Stimulated activated CD4-positive, alpha-beta T cell treated with anti-CD3 and anti-CD28 coated beads, Interleukin-1b, Interleukin-23, amount 100 ng/mL, for 48 hours (primary cell): ENCODE measurements around the gene PPP1R14C.

Experiments used
- DNase-seq: peaks from one replicate; pipeline ENCODE4 v3.0.0-alpha.2; 2020

Gene PPP1R14C

DNA sequence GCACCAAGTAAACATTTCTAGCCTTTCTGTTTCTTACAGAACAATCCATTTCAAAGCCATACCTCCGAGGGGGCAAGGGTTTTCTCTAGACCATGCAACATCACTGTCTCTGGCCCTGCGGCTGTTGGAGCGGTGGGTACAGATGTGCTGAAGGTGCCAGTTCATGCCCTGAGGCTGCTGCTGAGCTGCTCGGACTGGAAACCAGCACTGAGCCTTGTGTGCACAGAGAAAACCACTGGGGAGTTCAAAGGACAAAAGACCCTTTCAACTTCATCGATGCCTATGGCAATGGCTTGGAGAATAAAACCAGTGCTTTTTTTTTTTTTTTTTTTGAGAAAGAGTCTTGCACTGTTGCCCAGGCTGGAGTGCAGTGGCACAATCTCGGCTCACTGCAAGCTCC is 132.6 kb downstream of the PPP1R14C start:
- no peak for DNase-seq

DNA sequence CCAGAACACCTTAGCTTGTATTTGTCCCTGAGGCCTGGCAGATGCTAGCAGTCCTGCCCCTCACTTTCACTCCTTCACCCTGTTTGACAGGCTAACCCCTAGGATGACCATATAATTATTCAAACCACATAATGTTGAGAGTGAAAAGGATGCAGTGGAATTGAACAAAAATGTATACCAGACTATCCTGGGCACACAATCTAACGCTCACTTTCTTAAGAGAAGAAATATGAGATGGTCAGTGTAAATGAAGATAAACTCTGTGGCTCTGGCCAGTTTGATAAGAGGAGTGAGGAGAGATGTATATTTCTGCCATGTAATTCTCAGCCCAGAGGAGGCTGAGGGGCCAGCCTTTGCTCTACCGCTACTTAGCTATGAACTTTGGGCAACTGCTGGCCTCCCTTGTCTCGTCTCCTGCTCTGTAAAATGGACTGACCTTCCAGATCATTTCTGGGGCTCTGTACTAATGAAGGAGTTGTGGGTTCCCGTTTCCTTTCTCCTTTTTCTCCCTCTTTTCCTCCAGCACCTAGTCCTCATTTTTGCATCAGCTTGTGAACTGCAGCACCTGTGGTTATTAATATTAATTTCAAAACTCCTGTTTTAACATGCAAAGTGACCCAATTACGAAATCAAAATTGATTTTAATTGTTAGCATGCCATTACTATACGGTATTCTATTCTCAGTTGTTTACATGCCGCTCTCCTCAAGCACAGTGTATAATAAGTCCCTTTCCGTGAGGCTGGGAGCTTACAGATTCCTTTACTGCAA is 133.5 kb downstream of the PPP1R14C start:
- no peak for DNase-seq

DNA sequence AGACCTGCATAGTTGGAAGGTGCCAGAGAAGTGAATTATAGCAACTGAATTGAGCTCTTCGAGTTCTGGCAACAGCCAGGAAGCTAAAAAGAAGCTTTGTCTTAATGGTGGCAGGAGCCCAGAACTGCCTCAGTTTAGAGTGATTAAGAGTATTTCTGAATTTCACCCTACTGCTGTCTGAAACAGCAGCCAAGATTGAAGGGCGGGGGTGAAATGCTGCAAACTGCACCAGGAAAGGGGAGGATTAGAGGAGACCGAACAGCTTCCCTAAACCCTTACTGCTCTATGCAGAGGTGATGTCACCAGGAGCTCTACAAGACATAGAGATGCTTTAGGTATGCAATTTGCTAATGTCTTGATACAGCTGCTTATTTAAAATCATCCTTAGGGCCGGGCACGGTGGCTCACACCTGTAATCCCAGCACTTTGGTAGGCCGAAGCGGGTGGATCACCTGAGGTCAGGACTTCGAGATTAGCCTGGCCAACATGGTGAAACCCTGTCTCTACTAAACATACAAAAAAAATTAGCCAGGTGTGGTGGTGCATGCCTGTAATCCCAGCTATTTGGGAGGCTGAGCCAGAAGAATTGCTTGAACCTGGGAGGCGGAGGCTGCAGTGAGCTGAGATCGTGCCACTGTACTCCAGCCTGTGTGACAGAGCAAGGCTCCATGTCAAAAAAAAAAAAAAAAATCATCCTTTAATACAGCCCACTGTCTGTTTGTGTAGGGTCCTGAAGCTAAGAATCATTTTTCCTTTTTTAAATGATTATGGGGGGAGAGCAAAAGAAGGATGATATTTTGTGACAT is 134.3 kb downstream of the PPP1R14C start:
- DNase-seq, result no peak

DNA sequence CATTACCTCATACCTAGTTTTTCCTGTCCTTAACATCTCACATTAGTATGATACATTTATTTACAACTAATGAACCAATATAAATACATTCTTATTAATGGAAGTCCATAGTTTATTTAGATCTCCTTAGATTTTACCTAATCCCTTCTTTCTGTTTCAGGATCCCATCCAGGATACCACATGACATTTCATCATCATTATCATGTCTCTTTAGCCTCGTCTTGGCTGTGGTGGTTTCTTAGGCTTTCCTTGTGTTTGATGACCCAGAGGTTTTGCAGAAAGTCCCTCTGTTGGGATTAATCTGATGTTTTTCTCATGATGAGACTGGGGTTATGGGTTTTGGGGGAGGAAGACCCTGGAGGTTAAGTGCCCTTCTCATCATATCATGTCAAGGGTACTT is 136.7 kb downstream of the PPP1R14C start:
- DNase-seq, result no peak

DNA sequence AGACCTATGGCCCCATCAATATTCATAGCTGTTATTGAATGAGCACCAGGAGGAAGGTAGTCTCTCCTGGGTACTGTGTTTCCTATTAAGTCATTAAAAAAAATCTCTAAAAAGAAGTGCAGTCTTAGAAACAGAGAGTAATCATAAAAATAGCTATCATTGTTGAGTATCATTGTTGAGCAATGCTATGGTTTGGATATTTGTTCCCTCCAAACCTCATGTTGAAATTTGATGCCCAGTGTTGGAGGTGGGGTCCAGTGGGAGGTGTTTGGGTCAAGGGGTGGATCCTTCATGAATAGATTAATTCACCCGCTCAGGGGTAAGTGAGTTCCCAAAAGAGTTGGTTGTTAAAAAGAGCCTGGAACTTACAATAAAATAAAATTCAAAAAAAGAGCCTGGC is 137.9 kb downstream of the PPP1R14C start:
- DNase-seq, result no peak

DNA sequence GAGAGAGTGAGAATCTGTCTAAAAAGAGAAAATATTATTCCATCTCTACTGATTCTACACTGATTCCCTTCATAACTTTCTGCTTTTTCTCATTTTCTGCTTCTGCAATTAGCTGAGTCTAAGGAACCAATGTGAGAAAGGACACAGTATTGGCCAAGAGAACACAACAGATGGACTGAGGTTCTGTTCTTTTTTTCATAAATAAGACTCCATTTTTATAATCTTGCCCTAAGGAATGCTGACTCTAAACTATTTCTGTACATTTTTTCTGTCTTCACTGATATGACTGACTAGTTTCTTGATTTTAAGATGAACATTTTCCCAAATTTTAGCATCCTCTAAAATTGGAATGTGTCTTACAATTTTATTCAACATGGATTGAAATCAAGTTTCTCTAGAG is 138.9 kb downstream of the PPP1R14C start:
- no peak for DNase-seq

DNA sequence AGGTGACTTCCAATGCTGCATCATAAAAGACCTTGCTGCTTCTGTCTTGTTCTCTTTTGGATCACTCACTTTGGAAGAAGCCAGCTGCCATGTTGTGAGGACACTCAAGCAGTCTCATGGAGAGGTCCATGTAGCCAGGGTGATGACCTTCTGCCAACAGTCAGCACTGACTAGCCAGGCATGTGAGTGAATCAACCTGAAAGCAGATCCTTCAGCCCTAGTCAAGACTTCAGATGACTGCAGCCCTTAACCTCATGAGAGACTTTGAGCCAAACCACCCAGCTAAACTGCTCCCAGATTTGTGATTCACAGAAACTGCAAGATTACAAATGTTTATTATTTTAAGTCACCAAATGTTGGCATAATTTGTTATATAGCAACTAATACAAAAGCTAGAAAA is 140.0 kb downstream of the PPP1R14C start:
- no peak for DNase-seq

DNA sequence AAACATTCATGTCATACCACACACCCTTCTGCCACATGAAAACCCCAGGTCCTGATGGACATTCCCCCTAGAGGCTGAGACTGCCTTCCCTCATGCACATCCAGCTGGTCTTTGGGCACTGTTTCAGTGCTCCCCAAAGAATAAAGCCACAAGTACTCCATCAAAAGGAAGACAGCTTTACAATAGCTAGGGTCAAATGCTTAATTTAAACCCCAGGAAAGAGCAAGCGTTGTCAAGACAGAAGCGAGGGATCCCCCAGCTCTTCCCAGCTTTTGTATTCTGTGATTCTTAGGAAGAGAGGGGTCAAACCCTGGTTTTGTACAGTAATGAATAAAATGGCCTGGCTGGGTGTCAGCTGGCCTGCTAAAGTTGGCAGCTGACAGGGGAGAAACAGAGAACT is 143.6 kb downstream of the PPP1R14C start:
- DNase-seq, result no peak

DNA sequence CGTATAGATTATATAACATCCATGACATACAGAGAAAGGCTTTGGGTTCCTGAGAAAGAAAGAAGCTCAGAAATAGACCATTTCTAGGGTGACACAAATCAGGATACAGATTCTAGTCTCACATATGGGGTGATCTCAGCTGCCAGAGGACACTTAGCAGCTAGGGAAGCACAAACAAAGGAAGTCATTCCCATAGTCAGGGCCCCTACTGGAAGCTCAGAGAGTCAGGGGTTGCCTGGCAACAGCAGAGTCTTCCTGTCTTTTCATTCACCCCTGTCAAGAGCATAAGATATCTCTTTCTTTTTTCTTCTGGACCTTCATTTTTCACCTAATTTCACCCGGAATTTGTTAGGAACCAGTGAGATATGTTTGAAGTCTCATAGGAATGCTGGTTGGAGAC is 144.1 kb downstream of the PPP1R14C start:
- DNase-seq, result no peak

DNA sequence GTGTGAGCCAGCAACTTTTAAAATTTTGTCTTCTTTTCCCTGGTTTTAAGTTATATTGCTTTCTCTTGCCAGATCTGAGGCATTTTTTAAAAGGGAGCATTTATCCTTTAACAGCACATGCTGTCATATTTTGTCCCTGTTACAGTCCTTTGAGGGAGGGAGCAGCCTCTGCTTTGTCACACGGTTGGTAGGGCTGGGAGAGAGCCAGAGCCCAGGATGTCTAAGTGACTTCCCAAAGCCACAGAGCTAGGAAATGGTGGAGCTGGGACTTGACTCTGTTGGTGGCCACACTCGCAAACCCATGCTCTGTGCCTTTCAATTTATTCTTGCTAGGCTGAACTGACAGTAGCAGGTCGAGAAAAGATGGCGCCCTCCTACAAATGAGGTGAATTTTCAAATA is 145.6 kb downstream of the PPP1R14C start:
- DNase-seq, result no peak

DNA sequence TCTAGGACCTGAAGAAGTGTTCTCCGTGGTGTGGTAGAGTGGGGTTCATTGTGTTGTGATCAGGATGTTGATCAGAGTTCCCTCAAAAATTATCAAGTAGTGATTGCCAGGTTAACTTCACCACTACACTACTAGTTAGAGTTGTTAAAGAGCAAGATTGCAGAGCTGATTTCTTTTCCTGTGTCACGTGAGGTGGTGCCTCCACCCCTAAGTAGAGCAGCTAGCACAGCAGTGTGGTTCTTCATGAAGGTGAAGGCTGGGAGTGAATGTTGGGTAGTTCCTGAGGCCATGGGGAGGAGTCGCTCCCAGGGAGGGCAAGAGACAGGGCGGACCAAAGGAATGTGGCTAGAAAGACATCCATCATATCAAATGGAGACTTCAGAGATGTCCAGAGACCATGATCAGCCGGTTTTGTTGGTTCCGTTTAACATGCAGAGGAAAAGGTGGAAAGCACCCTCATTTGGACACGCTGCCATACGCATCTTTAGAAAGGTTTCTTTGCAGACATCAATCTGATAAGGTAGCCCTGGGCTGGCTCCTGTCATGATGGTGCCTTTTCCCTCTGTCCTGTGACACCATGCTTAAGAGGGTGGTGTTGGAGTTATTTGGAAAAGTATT is 146.7 kb downstream of the PPP1R14C start:
- DNase-seq, result no peak

DNA sequence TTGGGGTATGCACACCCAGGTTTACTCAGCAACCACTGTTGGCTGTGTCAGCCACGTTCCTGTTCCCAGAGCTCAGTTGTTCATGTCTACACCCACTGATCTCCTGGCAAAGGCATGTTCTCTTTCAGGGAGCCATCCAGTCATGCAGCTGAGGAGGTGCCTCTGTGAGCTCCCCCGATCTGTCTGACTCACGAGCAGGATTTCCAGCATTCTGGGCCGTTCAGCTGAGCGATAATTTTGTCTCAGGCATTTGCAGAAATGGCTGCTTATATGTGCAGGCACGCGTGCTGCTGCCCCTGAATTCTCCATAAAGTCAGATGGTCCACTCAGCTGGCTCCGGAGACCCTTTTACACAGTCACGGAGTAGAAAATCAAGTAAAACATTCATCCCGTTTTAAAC is 147.6 kb downstream of the PPP1R14C start:
- no peak for DNase-seq

DNA sequence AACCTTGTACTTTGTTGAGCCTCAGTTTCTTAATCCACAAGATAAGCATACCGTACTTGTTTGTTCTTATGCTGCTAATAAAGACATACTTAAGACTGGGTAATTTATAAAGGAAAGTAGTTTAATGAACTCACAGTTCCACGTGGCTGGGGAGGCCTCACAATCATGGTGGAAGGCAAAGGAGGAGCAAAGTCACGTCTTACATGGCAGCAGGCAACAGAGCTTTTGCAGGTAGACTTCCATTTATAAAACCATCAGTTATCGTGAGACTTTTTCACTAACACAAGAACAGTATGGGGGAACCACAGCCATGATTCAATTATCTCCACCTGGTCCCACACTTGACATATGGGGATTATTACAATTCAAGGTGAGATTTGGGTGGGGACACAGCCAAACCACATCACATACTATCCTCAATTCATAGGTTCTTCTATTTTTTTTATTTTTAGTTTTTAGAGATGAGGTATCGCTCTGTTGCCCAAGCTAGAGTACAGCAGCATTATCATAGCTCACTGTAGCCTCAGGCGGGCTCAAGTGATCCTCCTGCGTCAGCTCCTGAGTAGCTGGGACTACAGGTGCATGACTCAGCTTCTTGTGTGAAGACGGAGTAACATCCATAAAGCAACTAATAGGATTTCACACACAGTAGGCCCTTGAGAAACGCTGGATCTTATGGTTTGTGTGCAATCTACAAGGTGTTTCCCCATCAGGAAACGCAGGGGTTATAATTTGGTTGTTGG is 149.3 kb downstream of the PPP1R14C start:
- no peak for DNase-seq

DNA sequence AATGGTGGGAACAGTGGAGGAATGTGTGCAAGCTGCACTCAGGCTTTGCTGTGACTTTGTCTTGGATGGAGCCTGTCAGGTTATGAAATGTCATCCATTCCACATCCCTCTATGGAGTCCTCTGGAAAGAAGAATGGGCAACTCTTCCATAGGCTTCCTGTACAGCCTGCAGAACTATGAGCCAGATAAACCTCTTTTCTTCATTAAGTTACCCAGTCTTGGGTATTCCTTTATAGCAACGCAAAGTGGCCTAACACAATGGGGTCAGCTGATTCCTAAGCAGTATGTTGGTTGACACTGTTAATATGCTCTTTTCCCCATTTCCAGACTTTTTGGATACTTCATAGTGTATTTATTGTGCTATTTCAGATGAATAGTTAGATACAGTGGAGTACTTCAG is 150.2 kb downstream of the PPP1R14C start:
- DNase-seq, result no peak

DNA sequence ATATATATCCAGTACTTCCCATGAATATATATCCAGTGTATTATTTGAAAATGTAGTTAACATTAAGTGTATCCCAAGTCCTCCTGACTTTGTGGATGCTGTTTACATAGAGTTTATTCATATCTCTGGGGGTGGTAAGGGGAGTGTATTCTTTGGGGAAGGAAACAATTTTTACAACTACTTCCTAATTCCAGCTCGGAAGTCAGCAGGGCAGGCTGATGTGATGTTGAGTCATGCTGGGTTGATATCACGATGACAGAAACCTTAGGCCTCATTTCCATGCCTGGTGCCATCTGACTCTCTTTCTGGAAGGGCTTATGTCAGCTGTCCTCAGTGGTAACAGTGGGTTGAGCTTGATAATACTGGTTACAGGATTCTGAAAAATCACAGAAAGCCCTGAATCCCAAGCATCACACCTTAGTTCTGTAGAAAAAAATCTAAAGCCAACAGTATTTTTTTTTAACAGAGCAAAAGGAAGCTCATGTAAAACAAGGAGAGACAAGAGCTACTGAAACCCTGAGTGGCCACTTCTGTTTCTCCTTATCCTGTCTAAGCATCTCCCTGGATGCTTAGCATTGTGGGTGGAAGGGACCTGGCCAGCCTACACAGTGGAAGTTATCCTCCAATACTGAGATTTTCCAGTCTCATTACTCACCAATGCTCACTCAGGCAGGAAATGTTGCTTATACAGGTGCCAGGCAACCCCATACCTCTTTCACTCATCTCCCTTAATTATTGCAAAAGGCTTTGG is 150.8 kb downstream of the PPP1R14C start:
- DNase-seq, result no peak

DNA sequence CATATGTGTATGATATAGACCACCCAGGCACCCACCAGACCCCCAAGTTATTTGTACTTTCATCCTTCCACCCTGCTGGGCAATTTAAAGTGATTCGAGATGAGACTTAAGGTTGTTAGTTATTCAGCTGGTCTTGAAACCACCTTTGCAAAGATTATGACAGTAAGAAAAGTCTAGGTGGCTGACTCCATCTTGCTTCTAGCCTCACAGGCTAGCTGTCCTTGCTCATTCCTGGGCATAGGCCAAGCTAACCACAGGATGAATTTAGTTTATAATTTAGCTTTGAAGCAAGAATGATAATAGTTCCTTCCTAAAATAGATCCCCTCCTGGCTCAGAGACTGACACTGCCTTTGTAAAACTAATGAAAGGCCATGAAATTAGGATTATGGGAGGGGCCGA is 154.0 kb downstream of the PPP1R14C start:
- no peak for DNase-seq

DNA sequence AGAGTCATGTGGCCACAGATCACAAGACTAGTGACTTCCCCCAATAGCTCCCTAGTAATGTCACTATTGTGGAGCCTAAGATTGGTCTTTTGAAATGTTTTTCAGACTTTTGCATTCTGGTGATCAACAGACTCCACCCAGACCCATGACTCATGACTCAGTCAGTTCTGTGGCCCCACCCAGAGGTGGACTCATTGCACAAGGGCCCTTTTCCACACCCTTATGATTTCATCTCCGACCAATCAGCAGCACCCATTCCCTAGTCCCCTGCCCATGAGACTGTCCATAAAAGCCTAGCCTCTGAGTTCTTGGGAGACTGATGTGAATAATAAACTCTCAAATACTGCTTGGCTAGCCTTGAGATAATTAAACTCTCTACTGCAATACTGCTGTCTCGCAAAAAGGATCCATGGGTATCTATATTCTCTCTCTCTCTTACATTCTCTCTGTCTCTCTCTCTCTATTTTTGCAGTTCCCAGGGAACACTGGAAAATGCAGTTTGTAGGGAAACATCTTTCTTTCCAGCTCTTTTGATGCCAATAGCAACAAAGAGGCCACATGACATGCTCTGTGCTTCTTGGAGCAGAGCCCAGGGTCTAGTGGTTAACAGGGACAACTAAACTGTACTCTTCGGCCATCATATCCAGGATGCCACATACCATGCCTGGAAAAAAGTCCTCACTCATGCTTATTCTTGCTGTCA is 154.6 kb downstream of the PPP1R14C start:
- no peak for DNase-seq

DNA sequence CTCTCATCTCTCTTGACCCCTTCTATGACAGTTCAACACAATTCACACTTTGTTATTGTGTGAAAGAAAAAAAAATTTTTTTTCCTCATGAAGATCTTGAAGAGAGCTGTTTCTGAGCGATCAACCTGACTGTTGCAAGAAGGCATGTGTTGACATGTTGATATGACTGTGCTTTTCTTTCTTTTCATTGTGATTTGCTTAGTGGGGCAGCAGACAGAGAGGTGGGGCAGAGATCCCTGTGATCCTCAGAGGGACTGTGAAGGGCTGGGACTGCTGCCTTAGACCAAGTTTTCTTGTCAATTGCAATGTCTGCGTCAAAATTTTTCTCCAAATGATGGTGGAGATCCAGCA is 155.2 kb downstream of the PPP1R14C start:
- DNase-seq, result no peak

DNA sequence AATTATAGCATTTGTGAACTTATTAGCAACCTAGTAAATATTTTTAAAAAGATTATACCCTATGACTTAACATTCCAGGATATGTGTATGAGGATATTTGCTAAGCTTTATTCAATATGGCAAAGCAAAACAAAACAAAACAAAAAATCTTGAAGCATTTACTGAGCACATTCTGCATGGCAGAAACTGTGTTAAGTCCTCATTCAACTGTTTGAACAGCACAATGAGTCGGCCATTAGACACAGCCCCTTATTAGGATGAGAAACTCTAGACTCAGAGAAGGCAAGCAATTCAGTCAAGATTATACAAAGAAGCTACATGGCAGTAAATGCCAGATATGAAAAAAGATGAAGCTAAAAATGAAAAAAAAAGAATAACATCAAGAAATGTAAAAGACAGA is 155.8 kb downstream of the PPP1R14C start:
- DNase-seq, result no peak
